Glomerular endothelial cell (primary cell): Measurements from ENCODE around the gene SUMF1. TPM values are rescaled to one million over a fixed set of nuclear protein-coding genes. Genes with fewer than 3 reads are reported as not detected.
"Not testable (repeated sequence)": the region's sequence is repeated elsewhere in the genome, so short reads cannot be mapped to it uniquely, and the experiment has no call there.

Experiments
- DNase-seq: peaks from one replicate; pipeline ENCODE4 v3.0.0-alpha.2; 2011; ENCODE audit warnings: low read depth, low spot score; ENCODE audit errors: extremely low read depth
- total RNA-seq: library from RNA; depleted of rRNA; stranded (reverse); fragments of >200 nt; gene quantifications from 2 replicates; pipeline ENCODE4 v1.2.3, GENCODE V29; 2015

Gene SUMF1
- total RNA-seq, 1 donor from 2014 or later: 55.5 TPM

DNA sequence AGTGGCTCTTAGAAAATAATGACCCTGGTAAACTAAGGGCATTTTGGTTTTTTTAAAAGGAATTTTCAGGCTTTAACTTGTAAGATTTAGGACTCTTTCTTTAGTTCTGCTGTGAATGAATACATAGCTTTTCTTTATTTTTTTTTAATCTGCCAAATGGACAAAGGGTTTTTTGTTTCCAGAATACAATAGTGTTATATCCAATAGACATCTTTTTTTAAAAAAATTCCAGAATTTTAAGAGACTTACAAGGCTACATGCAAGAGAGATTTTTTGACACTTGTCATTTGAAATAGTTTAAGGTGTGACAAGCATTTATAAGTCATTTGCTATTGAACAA, 125.8 kb downstream of the SUMF1 start:
- DNase-seq: no peak

DNA sequence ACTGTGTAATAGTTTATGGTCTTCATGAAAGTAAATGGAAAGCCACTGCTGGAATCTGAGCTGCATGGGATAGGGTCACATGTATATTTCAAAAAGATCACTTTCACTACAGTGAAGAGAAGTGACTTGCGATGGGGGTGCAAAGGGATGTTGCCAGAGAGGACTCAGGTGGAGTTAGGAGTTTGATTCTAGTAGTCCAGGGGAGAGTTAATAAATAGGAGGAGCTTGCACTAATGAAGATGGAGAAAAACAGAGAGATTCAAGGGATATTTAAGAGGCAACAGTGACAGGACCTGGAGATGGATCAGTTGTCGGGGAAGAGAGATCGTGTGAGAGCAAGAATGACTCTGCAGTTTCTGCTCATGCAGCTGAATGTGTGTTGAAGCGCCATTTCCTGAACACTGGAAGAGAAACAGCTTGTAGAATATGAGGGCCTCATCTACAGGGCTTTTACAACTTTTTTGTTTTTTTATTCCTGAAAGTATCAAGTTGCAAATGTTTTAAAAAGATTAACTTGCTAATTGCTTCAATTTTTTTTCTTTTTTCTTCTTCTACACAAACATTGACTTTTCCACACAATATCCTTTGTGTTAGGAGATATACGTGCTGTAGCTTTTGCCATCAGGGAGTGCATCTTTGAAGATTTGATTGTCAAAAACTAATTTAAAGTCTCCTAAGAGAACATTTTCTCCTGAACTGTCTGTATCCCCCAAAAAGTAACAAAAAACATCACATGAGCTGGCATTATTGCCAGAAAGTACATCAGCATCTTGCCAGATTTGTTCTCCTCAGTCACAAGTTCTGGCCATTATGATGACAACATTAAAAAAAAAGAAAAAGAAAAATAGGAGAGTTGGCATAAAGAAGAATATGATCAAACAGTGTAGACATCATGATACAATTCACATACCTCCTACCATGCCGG, 126.4 kb downstream of the SUMF1 start:
- no peak for DNase-seq

DNA sequence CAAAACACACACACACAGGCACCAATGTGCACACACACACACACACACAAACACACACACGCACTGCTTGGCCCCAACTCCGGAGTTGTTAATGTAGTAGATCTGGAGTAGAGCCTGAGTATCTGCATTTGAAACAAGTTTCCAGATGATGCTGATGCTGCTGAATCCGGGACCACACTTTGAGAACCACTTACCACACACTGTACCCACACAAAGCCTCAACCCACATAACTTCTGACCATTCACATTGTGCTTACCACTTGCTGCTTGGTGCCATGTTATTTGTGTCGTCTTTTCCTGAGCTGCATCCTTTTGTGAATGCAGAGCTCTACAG, 127.0 kb downstream of the SUMF1 start:
- DNase-seq: no peak

DNA sequence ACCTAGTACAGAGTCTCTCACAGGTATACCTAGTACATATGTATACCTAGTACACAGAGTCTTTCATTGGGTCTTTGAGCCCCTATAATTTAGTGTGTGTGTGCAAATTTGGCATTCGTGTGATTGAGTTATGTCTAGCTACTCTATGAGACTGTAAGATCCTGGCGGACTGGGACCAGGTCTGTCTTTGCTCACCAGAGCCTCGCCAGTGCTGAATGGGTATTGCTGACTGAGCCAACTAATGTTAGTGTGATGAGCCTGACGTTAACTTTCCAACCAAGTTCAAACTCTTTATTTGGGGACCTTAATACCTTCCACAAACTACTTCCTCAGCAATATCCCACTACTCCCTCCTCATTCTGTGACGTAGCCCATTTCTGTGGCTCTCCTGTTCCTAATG, 128.3 kb downstream of the SUMF1 start:
- DNase-seq: no peak

DNA sequence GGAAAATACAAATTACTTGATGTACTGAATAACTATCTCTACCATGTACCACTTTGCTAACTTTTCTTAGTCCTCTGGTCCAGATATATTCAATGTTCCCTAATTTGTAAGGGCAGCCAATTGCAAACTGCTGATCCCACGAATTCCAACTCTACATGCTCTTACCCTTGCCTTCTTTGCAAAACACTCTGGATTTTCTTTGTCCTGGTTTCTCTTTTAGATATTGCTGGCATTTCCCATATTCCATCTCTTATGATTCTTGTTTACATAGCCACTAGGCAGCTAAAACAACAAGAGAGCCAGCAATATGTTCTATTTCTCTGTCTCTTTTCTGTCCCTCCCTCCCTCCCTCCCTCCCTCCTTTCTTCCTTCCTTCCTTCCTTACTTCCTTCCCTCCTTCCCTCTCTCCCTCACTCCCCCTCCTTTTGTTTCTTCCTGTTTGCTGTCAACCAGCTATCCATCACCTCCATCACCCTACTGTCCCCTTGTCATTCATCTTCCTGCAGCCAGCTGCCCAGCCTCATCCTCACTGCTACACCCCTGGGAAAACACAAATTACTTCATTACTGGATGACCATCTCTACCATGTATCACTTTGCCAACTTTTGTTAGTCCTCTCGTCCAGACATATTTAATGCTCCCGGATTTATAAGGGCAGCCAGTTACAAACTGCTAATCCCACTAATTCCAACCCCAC, 130.1 kb downstream of the SUMF1 start:
- DNase-seq: no peak

DNA sequence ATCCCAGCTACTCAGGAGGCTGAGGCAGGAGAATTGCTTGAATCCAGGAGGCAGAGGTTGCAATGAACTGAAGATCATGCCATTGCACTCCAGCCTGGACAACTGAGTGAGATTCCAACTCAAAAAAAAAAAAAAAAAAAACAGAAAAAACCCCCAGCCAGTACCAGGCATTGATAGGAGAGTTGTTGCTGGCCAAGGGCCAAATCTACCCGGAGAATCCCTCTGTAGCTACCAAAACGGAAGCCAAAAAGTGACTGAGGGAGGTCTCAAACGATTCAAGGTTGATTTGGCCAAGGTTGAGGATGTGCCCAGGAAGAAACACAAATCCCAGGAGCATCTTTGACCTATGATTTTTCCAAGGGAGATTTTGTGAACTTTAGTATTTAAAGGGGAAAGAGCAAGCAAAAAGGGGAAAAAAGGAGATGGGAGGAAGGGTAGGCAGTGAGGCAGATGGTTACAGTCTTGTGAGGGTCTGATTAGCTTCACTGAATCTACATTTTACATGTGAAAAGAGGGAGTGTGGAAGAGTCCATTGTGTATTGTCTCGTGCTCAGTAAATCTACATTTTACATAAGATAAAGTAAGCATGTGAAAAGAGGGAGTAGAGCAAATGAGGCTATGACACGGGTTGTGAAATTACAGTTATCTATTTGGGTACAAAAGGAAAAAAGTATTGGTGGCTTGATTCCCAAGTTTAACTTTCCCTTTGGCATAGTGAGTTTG, 131.1 kb downstream of the SUMF1 start:
- DNase-seq: no peak

DNA sequence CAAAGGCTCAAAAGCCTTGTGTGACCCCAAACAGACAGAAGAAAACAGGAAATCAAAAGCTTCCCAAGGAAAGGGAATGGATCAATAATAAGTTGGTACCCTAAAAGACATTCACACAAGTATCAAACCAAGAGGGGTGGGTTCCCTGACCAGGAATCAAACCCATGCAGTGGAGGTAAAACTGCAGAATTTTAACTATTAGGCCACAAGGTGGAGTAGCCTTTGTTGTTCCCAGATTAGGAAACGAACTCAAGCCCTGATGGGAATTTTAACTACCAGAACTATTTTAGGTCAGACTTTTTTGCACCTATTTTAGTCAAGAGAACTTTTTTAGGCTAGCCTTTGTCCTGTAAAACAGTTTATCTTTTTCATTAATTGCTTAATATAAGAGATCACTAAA, 132.5 kb downstream of the SUMF1 start:
- no peak for DNase-seq

DNA sequence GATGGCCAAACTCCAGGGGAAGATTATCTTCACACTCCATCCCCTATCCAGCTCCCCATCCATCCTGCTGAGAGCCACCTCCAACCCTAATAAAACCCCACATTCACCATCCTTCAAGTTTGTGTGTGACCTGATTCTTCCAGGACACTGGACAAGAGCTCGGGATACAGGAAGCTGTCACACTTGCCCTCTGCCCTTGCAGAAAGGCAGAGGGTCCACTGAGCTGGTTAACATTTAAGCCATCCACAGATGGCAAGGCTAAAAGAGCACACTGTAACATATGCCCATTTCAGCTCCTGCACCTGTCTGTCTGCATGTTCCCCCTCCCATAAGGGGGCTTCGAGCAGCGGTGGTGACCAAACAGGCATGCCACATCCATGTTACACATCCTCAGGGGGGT, 134.1 kb downstream of the SUMF1 start:
- no peak for DNase-seq

DNA sequence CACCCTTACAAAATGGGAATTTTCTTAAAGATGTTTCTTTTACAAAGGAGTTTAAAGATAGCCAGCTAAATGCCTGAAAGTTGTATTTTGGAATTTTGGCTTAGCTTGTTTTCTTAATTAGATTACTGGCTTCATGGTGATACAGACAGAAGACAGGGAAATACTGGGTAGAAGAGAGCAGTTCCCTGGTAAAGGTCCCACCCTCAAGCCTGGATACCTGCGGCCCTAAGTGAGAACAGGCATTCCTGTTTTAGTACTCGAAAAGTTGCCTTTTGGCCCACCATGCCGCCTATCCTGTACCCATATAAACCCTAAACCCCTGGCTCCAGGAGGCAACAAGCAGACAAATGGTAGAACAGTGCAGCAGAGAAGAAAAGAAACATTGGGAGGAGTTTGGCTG, 134.5 kb downstream of the SUMF1 start:
- no peak for DNase-seq

DNA sequence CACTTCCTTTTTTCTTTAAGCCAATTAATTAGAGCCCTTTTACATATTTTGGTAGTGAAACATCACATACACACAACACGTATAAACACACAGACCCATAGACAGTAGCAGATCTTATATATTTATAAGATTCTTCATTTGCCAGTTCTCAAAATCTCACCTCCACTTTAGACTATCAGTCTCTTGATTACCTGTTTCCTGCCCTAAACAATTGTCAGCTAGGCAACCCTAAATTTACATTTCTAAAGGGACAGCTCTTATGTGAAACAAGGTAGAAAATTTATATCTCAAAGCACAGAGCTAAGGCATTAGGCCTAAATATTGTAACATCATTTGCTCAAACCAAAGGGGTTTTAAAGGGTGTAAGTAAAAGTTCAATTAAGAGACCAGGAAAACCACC, 135.0 kb downstream of the SUMF1 start:
- DNase-seq: no peak

DNA sequence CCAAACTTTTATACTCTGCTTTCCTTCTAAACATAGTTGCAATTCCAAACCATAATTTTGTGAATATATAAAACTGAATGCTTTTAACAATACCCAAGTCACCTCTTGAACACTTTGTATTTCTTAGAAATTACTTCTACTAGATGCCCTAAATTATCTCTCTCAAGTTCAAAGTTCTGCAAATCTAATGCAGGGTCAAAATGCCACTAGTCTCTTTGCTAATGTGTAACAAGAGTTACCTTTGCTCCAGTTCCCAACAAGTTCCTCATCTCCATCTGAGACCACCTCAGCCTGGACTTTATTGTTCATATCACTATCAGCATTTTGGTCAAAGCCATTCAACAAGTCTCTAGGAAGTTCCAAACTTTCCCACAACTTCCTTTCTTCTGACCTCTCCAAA, 137.3 kb downstream of the SUMF1 start:
- DNase-seq: not testable (repeated sequence)

DNA sequence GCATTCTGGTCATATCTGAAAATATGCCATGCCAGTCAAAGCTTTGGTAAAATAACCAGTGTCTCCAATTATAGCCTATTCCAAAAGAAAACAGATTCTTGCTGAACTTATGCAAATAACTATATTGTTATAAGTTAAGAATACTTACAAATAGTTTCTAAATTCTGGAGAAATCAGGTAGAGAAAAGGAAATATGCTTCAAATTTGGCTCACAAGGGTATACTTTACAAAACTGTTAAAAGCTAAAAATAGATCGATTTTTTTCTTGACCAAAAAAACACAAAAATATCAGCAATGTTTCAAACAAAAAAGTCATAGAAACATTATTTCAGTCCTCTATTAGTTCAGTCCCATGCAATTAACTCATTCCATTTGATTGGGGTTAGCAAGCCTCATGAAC, 140.2 kb downstream of the SUMF1 start:
- DNase-seq: no peak

DNA sequence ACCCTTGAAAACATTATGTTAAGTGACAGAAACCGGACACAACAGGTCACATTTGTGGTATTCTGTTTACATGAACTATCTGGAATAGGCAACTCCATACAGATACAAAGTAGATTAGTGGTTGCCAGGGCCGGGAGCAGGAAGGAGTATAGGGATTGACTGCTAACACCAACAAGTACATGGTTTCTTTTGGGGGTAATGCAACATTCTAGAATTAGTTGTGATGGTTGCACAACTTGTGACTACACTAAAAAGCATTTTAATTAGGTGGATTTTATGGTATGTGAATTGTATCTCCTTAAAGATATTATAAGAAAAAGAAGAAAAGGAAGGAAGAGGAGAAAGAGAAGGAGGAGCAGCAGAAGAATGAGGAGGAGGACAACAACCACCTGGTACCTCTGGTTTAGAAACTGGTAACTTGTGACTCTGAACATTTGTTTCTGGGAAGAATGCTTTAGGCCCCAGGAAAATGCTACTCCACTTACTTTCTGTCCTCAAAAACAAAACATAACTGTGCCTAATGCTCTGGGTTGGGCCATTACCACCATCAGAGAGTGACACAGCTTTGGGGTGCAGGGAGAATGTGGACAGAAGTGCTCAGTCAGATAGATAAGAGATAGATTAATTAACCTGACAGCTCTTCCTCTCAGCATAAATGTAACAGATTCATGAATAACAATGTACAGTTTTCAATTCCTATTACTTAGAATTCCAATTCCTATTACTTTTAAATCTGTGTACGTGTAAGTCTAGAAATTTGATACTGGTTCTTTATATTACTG, 143.6 kb downstream of the SUMF1 start:
- no peak for DNase-seq

DNA sequence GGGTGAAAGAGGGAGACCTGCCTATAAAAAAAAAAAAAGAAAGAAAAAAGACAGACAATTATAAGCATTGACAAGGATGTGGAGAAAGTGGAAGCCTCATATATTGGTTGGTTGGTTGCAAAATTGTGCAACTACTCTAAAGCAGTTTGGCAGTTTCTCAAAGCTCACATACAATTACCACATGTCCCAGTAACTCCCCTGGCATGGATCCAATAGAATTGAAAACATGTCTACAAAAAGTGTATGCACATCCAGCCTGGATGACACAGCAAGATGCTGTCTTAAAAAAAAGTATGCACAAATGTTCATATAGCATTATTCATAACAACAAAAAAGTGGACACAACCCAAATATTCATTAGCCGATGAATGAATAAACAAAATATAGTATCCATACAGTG, 144.4 kb downstream of the SUMF1 start:
- no peak for DNase-seq

DNA sequence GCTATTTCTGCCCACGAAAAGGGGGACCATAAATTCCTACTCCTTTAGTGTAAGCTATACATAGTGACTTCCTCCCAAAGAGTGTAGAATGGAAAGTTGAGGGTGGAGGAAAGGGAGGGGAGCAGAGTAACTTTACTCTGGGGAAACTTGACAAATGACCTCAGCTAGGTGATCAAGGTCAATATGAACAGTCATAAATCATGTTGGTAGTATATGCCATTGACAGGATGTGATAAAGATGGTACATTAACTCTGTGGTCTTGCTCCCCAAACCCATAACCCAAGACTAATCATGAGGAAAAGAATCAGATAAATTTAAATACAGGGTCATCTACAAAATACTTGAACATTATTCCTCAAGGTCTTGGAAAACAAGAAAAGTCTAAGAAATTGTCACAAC, 145.3 kb downstream of the SUMF1 start:
- no peak for DNase-seq

DNA sequence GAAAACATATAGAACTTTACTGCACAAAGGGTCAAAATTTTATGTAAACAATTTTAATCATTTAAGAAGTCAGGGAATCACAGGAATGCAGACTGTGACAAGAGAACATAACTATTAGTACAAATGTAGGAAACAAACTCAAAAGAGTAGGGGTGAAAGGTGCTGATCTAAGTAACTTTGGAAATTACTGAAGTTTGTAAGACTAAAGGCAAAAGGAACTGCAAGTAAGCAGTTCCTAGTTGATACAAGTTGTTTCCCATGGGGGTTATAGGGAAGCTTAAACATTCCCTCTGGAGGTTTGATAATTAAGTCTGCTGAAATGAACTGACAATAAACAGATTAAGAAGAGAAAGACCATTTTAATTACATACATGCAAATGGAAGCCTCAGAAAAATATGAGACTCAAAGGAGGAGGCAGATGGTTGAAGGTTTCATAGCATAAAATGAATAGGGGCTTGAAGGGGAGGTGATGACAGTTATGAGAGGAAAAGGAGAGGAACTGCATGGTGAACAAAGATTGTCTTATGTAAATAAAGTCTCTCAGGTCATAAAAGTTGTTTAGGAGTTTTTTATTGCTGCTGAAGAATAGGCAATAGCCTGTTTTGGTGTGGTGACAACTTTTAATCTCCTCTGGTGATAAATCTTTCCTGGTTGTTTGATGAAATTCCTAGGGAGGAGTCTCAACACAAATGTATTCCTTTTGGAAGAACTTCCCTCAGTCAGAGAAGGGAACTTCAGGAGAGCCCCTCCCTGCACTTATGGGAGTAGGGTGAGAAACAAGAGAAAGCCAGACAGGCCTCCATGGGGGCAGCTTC, 146.8 kb downstream of the SUMF1 start:
- no peak for DNase-seq

DNA sequence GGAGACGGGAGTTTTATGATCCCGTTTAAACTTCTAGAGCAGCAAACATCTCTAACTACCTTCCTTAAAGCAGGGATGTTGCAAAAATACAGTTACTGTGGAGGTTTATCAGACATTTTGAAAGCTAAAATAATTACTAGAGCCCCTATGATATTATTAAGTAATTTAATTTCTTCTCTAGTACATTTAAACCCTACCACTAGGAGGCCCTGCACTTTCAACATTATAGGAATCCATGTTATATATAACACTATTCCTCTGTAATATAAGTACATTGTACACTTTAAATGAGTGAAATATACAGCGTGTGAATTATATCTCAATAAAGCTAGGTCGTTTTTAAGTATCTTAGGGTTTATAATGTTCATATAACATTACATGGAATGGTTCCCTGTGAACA, 152.4 kb downstream of the SUMF1 start:
- DNase-seq: no peak

DNA sequence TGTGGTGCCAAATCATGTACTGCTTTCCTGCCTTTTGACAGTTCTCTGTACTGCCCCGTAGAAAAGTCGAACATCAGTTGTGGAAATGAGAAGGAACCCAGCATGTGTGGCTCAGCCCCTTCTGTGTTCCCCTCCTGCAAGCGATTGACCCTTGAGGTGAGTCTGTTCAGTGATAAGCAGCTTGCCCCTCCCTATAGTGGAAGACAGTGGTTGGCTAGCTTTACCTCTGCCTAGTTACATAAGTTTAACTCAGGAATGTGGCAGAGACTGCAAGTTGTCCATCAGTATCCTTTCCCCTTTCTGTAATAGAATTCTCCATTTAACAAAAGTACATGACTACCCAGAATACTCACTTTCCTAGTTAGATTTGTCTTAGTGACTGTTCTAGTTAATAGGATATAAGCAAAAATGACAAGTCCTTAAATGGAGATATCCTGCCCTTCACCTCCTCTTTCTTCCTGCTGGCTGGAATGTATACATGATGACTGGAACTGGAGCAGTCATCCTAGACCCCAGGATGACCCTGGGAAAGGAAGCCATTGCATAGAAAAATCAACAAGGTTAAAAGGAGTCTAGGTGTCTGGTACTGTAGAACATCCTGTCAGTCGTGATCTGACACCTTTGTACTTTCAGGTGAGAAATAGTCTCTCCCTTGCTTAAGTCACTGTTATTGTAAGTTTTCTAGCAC, 153.3 kb downstream of the SUMF1 start:
- no peak for DNase-seq

DNA sequence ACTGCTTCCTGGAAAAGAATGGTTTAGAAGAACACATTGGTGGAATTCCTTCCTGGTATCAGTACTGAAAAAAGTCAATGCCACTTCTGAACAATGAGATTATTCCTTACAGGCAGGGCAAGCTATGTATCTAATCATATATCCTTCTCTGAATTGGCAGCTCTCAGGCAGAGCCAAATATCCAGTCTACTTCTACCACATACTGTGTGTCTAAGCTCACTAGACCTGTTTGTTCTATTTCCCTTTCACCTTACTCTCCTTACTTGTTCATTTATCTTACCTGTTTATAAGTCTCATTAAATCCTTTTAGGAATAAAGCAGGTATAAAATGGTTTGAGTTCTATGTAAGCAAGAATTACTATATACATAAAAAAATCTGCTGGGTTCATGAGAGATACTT, 155.6 kb downstream of the SUMF1 start:
- no peak for DNase-seq
